Measurements from ENCODE around the gene NCF1.
"Not testable (repeated sequence)": the region's sequence is repeated elsewhere in the genome, so short reads cannot be mapped to it uniquely, and the experiment has no call there.

The NCF1 gene

DNA sequence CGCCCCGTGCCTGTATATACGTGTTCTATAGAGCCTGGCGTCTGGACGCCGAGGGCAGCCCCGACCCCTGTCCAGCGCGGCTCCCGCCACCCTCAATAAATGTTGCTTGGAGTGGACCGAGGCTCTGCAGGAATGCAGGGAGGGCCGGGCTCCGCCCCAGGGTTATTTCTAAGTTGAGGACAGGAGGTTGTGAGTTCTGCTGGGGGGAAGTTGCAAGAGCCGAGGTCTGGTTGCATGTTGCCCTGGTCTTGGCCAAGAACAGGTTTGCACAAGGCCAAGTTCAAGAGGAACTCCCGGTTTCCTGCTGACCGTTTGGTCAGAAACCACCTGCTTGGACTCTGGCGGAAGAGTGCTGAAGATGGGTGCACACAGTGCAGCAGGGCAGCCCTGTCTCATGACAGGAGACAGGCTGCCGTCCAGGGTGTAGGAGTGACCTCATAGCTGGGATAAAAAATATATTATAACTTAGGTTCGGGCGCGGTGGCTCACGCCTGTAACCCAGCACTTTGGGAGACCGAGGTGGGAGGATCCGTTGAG is 15.5 kb downstream of the NCF1 start:
- DNase-seq = not testable (repeated sequence)

DNA sequence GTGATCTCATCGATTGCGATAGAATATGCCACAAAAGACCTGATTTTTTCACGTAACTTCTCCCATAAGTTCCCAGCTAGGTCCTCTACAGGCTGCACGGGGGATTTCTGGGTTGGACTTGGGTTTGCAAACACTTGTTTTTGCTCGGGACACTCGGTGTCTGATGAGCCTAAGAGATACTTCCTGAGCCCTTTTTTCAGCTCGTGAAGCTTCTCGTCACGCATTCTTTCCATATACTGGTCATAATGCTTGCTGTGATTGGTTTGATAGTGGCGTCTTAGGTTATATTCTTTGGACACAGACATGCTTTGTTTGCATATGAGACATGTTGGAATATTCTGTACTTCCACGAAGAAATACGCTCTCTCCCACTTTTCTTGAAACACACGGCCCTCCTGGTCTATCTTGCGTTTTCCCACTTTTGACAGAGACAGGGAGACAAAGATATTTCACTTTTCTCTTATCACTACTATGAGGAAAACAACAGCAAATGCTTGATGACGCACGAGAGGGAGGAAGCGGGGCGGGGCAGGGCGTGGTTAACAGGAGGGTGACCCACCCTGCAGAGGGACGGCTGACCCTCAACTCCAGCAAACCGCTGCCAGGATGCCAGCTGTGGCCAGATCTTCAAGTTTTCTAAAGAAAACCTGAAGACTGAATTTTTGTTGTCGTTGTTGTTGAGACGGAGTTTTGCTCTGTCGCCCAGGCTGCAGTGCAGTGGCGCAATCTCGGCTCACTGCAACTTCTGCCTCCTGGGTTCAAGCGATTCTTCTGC is 24.2 kb downstream of the NCF1 start:
- DNase-seq = not testable (repeated sequence)

DNA sequence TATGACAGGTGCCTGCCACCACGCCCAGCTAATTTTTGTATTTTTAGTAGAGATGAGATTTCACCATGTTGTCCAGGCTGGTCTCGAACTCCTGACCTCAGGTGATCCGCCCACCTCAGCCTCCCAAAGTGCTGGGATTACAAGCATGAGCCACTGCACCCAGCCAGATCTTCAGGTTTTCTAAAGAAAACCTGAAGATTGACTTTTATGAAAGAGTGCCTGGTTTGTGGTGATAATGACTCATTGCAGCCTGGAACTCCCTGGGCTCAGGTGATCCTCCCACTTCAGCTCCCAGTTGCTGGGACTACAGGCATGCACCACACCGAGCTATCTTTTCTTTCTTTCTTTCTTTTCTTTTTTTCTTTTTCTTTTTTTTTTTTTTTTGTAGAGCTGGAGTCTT is 24.8 kb downstream of the NCF1 start:
- not testable (repeated sequence) for DNase-seq

DNA sequence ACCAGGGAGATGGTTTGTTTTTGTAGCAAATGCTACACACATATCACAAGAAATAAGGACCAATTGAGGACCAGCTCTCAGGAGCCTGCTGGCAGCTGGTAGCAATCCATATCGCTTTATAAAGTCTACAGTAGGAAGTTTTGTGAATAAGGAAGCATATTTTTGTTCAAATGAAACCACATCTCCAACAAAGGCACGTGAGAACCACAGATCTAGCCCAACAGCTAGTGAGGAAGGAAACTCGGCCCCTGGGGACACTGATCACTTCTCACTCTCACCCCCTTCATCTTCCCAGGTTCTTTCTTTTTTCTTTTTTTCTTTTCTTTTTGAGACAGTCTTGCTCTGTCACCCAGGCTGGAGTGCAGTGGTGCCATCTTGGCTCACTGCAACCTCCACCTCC is 42.1 kb downstream of the NCF1 start:
- DNase-seq = not testable (repeated sequence)

DNA sequence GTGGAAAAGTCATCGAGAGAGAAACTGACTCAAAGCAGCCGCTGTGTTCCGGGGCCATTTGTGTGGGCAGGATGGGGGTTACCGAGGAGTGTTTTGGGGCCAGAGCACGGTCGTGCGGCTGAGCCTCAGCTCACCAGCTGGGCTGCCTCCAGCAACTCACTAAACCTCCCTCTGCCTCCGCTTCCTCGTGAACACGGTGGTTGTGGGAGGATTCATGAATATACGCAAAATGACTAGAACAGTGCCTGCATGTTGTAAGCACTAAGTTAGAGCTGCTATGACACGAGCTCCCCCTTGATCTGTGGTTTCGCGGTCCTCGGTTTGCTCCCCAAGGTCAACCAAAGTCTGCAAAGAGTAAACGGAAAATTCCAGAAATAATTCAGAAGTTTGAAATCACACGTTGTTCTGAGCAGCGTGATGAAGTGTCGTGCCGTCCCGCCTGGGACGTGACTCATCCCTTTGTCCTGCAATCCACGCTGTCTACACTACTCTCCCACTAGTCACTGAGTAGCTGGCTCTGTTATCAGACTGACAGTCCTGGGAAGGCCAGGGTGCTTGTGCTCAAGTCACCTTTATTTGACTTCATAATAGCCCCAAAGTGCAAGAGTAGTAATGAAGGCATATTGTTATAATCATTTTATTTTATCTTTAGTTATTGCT is 46.5 kb downstream of the NCF1 start:
- not testable (repeated sequence) for DNase-seq

DNA sequence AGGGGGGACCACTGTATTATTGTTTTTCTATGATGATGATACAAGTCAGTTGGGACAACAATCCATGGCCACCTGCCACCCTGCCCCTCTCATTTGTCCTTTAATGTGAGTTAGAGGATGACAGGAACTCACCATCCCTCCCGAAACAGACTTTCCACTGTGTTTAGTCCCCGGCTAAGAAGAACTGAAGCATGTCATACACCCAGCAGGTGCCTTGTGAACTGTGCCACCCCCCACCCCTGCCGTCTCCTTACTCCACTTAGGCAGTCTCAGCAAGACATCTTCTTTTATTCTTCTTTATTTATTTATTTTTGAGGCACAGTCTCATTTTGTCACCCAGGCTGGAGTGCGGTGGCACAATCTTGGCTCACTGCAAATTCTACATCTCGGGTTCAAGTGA is 47.4 kb downstream of the NCF1 start:
- not testable (repeated sequence) for DNase-seq

DNA sequence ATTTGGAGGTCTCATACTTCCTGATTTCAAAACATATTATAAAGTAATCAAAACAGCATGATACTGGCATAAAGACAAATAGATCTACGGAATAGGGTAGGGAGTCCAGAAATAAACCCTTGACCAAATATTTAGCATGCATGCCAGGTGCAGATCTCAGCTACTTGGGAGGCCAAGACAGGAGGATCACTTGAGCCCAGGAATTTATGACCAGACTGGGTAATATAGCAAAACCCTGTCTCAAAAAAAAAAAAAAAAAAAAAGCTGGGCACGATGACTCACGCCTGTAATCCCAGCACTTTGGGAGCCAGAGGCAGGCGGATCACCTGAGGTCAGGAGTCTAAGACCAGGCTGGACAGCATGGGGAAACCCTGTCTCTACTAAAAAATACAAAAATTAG is 56.1 kb downstream of the NCF1 start:
- not testable (repeated sequence) for DNase-seq

DNA sequence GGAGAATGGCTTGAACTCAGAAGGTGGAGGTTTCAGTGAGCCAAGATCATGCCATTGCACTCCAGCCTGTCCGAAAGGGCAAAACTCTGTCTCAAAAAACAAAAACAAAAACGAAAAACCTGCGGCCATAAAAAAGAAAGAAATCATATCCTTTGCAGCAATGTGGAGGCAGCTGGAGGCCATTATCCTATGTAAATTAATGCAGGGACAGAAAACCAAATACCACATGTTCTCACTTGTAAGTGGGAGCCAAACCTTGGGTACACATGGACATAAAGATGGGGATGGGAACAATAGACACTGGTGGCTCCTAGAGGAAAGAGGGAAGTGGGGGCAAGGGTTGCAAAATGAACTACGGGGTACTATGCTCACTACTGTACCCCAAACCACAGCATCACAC is 56.6 kb downstream of the NCF1 start:
- not testable (repeated sequence) for DNase-seq
